ENCODE measurements around the gene NDUFB2.

GRCh38 chr7:140684066-140684950 lies 12.2 kb upstream of the NDUFB2 start:
- TF ChIP-seq, protein P1, sequence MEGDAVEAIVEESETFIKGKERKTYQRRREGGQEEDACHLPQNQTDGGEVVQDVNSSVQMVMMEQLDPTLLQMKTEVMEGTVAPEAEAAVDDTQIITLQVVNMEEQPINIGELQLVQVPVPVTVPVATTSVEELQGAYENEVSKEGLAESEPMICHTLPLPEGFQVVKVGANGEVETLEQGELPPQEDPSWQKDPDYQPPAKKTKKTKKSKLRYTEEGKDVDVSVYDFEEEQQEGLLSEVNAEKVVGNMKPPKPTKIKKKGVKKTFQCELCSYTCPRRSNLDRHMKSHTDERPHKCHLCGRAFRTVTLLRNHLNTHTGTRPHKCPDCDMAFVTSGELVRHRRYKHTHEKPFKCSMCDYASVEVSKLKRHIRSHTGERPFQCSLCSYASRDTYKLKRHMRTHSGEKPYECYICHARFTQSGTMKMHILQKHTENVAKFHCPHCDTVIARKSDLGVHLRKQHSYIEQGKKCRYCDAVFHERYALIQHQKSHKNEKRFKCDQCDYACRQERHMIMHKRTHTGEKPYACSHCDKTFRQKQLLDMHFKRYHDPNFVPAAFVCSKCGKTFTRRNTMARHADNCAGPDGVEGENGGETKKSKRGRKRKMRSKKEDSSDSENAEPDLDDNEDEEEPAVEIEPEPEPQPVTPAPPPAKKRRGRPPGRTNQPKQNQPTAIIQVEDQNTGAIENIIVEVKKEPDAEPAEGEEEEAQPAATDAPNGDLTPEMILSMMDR (IDR thresholded peaks at IDR 0.05): no peak
- no peak for TF ChIP-seq POLR2A (IDR thresholded peaks at IDR 0.05)
